NCI-H1105 (cell line): Measurements from ENCODE around the gene PON1.

ENCODE experiments used
- DNase-seq: peaks from one replicate; lab custom pipeline; 2025; lab: John Stamatoyannopoulos, UW

The PON1 gene

GRCh38 chr7:95253986-95254385 lies 70.3 kb downstream of the PON1 start:
- no peak for DNase-seq

- no peak for DNase-seq
Measured at GRCh38 chr7:95251966-95252365, 72.4 kb downstream of the PON1 start.

DNA sequence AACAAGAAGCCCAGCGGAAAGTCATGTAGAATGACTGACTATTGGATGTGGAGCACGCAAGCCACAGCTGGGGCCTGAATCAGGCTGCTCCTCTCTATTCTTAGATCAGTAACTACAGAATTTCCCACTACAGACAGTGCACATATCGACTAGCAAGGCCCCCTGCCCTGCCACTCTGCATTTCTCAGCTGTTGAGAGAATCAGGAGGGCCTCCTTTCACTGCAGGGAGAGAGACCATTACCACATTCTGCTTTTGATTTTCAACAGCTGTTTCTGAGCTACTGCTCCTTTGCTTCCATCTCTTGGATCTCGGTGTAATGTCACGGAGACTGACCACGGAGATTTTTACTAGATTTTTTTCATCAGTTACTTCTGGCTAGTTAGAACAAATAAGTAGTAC lies 73.8 kb downstream of the PON1 start:
- no peak for DNase-seq
